GM20000 (cell line): Measurements from ENCODE around the gene MRPL34.
A peak's percentile ranks its signal among the peaks of the same experiment; 100 is the strongest.

Experiments used
- DNase-seq: peaks from one replicate; pipeline ENCODE4 v3.0.0; 2012; ENCODE audit warnings: low spot score
- CTCF ChIP-seq: IDR thresholded peaks from 2 replicates; pipeline ENCODE4 v1.5.1; 2012; ENCODE audit warnings: mild to moderate bottlenecking, control low read depth; ENCODE audit errors: extremely low read depth, missing control alignments

Gene MRPL34

GRCh38 chr19:17340302-17340870 is 34.7 kb downstream of the MRPL34 start:
- no peak for DNase-seq
- no peak for TF ChIP-seq CTCF

DNA sequence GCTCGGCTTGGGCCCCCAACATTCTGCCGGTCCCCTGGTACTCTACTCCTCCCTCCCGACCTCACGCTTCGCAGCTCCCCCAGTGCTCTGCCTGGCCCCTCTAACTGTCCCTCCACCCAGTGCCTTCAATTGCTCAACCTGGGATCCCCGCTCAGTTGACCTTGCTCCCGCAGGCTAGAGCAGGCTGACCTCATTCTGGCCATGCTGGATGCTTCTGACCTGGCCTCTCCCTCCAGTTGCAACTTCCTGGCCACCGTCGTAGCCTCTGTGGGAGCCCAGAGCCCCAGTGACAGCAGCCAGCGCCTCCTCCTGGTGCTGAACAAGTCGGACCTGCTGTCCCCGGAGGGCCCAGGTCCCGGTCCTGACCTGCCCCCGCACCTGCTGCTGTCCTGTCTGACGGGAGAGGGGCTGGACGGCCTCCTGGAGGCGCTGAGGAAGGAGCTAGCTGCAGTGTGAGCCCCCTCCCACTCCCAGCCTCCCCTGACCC is 35.2 kb downstream of the MRPL34 start:
- TF ChIP-seq CTCF, result no peak
- DNase-seq, result no peak

GRCh38 chr19:17341386-17341785 is 35.7 kb downstream of the MRPL34 start:
- DNase-seq, result no peak

DNA sequence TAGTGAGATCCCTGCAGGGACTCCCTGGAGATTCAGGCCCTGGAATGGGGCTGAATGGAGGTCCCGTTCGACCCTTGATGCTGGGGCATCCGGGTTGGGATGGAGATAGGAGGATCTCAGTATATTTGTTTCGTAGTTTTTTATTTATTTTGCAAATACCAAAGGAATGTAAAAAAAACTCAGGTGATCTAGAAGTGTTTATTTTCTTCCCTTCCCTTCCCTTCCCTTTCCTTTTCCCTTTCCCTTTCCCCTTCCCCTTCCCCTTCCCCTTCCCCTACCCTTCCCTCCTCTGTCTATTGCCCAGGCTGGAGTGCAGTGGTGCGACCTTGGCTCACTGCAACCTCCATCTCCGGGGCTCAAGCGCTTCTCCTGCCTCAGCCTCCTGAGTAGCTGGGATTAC is 36.2 kb downstream of the MRPL34 start:
- no peak for DNase-seq
- TF ChIP-seq CTCF, result no peak

More at GRCh38 chr19:17341386-17341785, 35.7 kb downstream of the MRPL34 start:
- no peak for TF ChIP-seq CTCF

DNA sequence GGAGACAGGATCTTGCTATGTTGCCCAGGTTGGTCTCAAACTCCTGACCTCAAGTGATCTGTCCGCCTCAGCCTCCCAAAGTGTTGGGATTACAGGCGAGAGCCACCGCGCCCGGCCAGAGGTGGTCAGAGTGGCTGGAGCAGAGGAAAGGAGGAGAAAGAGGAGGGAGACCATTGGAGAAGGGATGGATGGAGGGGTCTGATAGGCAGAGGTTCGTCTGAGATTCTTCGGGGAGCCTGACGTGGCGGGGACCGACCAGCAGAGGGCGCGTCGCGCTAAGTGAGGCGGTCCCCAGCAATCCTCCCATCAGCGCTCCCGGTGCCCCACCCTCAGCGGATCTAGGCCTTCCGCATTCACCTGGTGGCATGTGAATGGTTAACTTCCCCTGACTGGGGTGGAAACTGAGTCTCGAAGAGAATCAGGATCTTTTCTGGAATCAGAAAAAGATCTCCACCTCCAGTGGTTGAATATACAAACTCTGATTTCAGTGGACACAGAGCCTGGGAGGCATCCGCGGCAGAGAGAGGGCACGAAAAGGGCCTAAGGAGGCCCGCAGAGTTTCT is 40.5 kb downstream of the MRPL34 start:
- peak; percentile 88 for DNase-seq
- peak; percentile 97 for TF ChIP-seq CTCF

- TF ChIP-seq CTCF, result no peak
- DNase-seq, result no peak
These were observed 41.7 kb downstream of the MRPL34 start for GRCh38 chr19:17347361-17347760.

DNA sequence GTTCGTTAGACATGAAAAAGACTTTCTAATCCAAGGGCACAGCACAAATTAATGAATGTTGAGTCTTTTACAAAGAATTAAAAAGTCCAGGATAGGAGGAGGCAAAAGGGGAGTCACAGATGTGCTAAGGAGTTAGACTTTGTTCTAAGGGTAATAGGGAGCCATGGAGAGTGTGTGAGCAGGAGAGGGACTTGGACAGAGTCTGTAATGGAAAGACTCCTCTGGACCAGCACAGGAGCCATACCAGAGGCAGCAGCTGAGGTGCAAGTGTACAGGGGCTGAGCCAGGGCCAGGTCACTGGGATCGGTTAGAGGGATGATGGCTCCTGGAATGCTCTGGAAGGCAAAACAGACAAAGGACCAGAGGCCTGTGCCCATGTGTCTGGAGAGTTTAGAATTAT is 42.2 kb downstream of the MRPL34 start:
- no peak for DNase-seq
- no peak for TF ChIP-seq CTCF
